Epidermal melanocyte (primary cell): Measurements from ENCODE around the gene SPECC1.
"Not testable (repeated sequence)": the region's sequence is repeated elsewhere in the genome, so short reads cannot be mapped to it uniquely, and the experiment has no call there.

ENCODE experiments used
- DNase-seq: peaks from one replicate; pipeline ENCODE4 v3.0.0; 2011; ENCODE audit warnings: low spot score; ENCODE audit not compliant: insufficient read length

Gene SPECC1

DNA sequence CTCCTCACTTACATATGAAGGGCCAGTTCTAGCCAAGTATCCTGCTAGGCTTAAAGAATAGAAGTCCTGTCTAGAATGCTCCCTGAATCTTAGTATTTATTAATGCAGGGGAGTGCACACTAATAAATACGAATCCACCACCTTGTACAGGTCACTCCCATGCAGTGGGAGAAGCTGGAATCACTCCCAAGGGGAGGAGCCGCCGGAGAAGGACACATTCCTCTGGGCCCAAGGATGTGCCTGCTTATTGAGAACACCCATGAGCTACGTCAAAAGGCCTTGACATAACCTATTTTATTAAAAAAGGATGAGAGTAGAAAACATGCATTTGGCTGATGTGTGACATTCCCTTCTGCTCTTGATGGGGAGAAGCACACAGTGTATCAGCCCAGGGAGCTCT lies 223.5 kb downstream of the SPECC1 start:
- no peak for DNase-seq

GRCh38 chr17:20234276-20234675 lies 225.1 kb downstream of the SPECC1 start:
- DNase-seq = no peak

DNA sequence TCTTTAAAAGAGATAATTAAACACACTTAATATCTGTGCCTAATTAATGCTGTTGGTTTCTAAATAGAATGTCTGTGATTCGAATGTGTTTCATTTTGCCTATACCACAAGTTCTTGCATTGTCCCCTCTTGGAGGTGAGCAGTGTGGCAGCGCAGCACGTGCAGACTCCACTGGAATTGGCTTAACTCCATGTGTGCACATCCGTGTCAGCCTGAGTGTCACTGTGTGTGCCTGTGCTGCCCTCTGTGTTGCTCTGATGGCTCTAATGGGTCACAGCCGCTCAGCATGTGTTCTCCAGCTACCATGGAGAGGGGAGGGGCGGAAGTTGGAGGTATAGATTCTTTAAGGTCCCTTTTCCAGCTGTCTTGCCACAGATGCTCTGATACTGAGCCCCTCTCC lies 226.6 kb downstream of the SPECC1 start:
- DNase-seq = no peak

DNA sequence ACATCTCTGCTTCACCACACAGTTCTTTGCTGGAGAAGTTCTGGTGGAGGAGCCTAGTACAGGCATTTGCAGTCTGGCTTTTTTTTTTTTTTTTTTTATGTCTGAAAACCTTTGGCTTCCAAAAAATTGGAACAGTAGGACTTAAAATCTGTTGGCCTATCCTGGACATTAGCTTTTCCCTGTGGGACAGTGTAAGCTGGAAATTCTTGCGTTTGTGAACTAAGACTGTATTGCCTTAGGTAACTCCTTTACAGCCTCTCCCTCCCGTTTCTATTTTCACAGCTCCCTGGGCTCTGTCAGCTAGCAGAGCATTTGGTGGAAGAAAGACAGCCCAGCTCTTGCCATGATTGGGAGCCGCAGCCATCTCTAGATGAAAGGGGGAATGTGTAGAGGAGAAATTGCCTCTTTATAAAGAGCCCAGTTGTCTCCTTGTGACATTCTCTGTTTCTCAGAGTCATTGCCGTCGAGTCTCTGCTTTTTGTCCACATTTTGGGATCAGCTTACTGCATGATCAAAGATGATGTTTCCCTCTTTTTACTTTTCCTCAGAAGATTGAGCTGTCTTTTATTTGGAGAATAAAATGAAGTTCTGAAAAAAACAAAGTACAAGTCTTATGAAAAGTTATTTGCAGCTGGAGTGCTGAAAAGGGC lies 227.5 kb downstream of the SPECC1 start:
- no peak for DNase-seq

DNA sequence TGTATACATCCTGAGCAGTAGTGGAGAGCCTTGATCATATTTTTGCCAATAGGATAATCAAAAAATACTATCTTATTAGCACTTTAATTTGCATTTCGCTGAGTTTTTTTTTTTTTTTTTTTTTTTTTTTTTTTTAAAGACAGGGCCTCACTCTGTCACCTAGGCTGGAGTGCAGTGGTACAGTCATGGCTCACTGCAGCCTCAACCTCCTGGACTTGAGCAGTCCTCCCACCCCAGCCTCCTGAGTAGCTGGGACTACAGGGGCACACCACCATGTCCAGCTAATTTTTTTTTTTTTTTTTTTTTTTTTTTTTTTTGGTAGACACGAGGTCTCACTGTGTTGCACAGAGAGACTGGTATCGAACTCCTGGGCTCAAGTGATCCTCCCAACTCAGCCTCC lies 230.6 kb downstream of the SPECC1 start:
- DNase-seq = not testable (repeated sequence)

DNA sequence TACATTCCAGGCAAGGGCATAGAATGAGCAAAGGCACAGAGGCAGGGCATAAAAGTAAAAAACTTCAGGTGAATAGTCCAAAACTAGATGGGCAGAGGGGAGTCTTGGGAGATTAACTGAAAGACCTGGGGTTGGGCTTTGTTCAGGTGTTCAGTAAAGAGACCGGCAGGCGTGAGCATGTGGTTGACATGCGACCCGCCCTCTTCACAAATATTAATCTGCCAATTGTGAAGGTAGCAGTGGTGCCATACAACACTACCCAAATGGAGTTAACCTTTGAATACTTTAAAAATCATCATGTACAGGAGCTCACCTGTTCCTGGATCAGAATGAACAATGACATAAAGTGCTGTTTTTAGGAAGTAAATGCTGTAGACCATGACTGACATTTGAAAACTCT lies 232.7 kb downstream of the SPECC1 start:
- no peak for DNase-seq

GRCh38 chr17:20242271-20242670 lies 233.1 kb downstream of the SPECC1 start:
- DNase-seq = no peak

- no peak for DNase-seq
These were observed 234.4 kb downstream of the SPECC1 start for GRCh38 chr17:20243524-20243923.

DNA sequence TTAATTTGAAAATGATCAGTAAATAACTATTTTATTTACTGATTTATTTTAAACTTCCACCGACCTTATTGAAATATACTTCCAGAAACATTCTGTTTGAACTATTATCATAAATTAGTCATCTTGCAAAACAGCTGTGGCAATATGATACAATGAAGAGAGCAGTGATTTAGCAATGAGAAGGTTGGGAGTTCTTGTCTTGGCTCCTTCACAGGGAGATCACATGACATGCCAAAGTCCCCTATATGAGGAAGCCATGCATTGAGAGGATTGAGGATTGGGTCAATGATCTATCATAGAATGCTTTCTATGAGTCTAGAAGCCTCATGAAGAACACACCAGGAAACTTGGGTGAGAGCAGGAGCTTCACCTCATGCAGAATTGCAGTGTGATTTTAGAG lies 235.5 kb downstream of the SPECC1 start:
- DNase-seq = no peak

GRCh38 chr17:20246692-20247091 lies 237.5 kb downstream of the SPECC1 start:
- no peak for DNase-seq

DNA sequence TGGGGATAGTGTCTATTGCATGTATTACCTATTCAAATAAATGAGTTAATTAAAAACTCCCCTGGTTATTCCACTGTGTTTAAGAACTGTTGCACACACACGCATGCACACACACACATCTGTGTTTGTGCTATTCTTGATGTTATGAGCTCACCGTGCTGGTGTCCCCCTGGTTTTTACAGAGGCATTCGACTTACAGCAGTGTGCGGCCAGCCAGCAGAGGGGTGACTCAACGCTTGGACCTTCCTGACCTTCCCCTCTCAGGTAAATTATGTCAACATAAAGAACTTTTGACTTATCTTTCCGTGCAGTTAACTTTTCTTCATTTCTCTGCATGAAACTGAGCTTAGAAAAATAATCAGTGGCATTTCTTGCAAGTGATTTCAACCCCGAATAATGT lies 244.2 kb downstream of the SPECC1 start:
- DNase-seq = no peak

DNA sequence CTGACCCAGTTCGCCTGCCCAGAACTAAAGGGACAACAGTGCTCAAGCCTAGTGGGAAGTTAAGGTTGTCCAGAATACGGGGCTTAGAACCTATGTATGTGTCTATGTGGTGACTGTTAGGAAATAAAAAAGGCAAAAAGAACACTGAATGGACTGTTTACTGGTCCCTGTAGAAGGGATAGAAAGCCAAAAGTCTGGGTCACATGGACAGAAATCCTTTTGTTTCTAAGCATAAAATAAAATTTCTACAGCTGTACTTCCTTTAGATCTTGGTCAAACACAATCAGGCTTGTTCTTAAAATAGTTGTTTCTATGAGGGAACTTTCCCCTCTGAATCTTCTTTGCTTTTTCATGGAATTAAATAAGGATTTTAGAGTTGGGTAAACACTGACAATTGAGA lies 245.4 kb downstream of the SPECC1 start:
- DNase-seq = no peak

- DNase-seq = no peak
These were observed 247.0 kb downstream of the SPECC1 start for GRCh38 chr17:20256144-20256543.

DNA sequence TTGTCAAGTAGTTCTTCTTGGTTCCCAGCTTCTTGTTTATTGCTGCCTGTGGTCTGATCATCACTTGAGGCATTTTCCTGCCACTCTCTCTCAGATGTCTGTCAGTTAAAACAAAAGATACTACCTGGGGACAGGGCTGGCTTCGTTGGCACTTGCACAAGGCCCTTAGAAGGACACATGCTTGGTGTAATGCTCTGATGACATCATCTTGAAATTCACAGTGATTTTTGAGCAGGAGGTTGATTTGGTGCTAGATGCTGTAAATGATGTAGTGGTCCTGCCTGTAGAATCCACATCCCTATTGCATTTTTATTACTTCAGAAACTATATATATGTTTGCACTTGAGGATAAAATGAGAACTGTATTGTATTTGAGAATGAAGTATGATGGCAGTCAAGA lies 247.8 kb downstream of the SPECC1 start:
- DNase-seq = no peak

GRCh38 chr17:20257798-20258197 lies 248.6 kb downstream of the SPECC1 start:
- no peak for DNase-seq

DNA sequence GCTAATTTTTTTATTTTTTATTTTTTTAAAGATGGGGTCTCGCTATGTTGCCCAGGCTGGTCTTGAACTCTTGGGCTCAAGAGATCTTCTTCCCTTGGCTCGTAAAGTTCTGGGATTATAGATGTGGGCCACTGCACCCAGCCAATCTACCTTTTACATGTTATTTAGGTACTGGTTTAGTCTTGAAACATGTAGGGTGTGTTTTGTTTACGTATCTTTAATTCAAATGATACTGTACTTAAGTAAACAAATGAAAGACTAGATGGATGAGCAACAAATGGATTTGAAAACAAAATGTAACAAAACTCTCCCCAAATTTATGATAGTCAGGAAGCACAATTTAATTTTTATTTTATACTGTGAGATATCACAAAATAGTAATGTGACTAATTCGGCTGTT lies 250.5 kb downstream of the SPECC1 start:
- no peak for DNase-seq

DNA sequence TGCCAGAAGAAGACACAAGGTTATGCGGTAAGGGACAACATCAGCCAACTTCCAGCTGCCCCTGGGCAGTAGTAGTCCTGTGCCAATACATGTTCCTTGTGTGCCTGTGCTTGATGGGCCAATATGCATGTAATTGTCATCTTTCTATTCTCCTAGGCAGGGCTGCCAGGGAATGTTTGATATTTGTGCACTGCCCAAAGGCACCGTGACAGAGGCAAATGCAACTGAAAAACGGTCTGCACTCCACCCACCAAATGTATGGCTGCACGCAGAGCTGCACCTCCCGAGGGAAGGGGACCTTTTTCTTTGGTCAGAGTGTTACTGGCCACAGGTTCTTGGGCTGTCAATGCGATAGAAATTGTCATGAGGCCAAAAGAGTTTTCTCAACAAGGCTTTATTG lies 251.1 kb downstream of the SPECC1 start:
- DNase-seq = no peak

- no peak for DNase-seq
These were observed 253.3 kb downstream of the SPECC1 start for GRCh38 chr17:20262226-20263114.

- DNase-seq = not testable (repeated sequence)
These were observed 253.9 kb downstream of the SPECC1 start for GRCh38 chr17:20263115-20263433.

DNA sequence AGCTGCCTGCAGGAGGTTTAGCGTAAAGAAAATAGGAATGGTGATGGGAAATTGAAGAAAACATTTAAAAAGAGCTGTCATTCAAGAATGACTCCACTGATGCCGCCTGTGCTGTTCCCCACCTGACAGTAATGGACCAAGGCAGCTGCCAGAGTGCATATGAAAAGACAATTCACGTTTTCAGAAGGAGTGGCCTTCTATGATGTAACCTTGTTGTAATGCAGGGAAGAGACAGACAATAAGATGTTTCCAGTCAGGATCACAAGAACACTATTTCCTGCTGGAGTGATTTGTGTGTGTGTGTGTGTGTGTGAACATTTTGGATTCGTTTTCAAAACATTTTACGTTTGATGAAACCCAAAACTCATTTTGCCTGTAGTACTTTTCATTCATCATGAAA lies 254.4 kb downstream of the SPECC1 start:
- no peak for DNase-seq

- no peak for DNase-seq
These were observed 255.8 kb downstream of the SPECC1 start for GRCh38 chr17:20264996-20265395.

DNA sequence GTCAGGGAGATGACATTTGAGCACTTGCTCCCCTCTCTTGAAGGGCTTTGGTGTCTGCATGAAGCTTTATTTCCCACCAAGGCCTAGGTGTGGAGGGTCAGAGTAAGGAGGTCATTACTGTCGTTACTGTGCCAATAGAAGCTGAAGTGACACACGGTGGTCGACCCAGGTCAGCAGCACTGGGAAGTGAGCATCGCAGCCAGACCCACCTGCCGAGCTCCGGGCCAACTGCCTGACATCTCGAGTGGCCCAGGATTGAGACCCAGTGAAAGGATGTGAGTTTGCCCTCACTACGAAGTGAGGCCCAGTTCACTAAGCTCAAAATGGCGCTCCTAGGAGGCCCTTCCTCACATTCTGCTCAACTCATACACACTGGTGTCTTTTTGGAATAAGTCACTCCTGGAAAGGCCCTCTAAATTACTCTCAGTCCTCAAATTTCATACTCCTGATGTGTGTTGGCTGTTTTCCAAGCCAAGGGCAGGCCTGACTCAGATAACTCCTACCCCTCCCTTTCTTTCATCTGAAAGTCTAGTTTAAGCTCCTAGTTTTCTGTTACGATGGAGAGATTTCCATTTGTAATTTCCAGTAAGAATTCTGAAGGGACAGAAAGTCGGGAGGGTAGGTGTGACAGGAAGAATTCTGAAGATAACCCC lies 257.8 kb downstream of the SPECC1 start:
- DNase-seq = no peak

DNA sequence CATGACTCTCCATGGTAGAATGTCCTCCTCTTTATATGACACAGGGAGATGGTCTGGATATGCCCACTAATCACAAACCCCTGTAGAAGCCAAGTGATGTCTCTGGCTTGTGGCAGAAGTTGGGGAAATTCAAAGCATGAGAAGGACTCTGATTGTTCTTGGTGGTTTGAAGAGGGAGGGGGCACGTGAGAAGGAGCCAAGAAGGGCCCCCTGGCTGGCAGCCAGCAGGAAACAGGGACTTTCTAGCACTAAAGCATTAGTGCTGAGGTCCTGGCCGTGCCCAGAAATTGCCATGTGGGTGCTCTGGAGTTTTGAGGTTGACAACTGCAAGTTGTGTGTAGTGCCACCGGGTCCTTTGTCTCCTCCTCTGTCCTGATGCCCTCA lies 258.3 kb downstream of the SPECC1 start:
- DNase-seq = no peak
